ENCODE data around the gene TANGO6. TPM values are rescaled to one million over a fixed set of nuclear protein-coding genes. Genes with fewer than 3 reads are reported as not detected.

TANGO6 gene
- total RNA-seq, 2 experiments from 2014 or later = 22.7 to 22.8 TPM

DNA sequence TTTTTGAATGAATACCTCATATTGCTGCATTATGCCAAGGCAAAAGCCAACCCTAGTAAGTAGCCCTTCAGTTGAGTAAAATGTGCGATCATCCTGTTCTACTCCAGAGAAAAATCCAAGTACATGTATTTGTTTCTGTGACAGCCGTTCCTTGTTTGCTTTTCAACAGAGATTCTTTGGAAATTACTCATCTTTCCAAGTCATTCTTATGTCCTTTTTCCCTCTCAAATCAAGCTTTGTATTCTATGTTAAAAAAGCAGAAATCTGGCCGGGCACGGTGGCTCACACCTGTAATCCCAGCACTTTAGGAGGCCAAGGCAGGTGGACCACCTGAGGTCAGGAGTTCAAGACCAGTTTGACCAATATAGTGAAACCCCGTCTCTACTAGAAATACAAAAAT is 149.2 kb downstream of the TANGO6 start:
- POLR2A ChIA-PET = no interaction called here
- BruUV-seq (replicated peaks) = no TSS peak
- Histone ChIP-seq H3K79me2 (ENCODE audit: insufficient read depth, low read depth, low read length) (no peaks in the 10 kb centered on the region), H4K20me1 (ENCODE audit: insufficient read depth, low read length) (no peaks in the 10 kb centered on the region), H3K9me2 (ENCODE audit: insufficient read depth, low read length) (no peaks in the 10 kb centered on the region), H3K9me3 (ENCODE audit: low read length) (no peaks in the 10 kb centered on the region), H3K4me2 (ENCODE audit: low read length) (no peak overlapping the region), H2AFZ (ENCODE audit: low read length) (no peak overlapping the region), H3K36me3 (ENCODE audit: insufficient read depth, low read length) (no peaks in the 10 kb centered on the region), H3K27ac (ENCODE audit: low read depth, low read length, poor library complexity, severe bottlenecking) (no peak overlapping the region), H3K4me1 (ENCODE audit: insufficient read depth, low read length, poor library complexity, severe bottlenecking) (no peaks in the 10 kb centered on the region), H3K4me3 (ENCODE audit: low read depth, low read length, poor library complexity, severe bottlenecking) (no peak overlapping the region)
- intact Hi-C loops (cut with micrococcal nuclease; ENCODE audit: unreplicated experiment) = no loop called here
- DNase-seq (ENCODE audit: low spot score) = no peak
- no peak for TF ChIP-seq CTCF (conservative IDR thresholded peaks at IDR 0.05; ENCODE audit: low read length)
- no peak for TF ChIP-seq EZH2phosphoT487 (IDR thresholded peaks at IDR 0.05; ENCODE audit: borderline replicate concordance, low read depth, low read length)
- CTCF ChIA-PET (ENCODE audit: unreplicated experiment) = no interaction called here

DNA sequence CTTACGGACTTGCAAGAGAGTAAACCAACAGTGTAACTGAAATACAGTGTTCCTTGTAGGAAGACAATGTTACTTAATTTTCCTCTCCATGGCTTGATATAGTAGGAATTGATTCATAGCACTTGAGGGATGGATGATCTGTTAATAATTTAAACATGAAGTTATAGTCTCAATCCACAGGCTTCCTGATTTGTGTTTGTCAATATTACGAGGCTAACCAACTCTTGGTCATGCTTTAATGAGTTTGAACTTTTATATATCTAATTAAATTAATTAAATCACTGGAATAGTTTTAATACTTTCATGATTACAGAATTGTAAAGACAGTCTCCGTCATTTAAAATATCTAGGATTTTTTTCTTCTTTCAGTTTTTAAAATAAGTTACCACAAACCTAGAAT is 150.1 kb downstream of the TANGO6 start:
- no peak overlapping the region for H2AFZ ChIP-seq (ENCODE audit: low read length)
- ChIA-PET POLR2A (no interaction called here), CTCF (ENCODE audit: unreplicated experiment) (no interaction called here)
- H3K9me2 ChIP-seq (ENCODE audit: insufficient read depth, low read length) = no peaks in the 10 kb centered on the region
- H3K79me2 ChIP-seq (ENCODE audit: insufficient read depth, low read depth, low read length) = no peaks in the 10 kb centered on the region
- H3K4me1 ChIP-seq (ENCODE audit: insufficient read depth, low read length, poor library complexity, severe bottlenecking) = no peaks in the 10 kb centered on the region
- H3K36me3 ChIP-seq (ENCODE audit: insufficient read depth, low read length) = no peaks in the 10 kb centered on the region
- H3K9me3 ChIP-seq (ENCODE audit: low read length) = no peaks in the 10 kb centered on the region
- intact Hi-C loops (cut with micrococcal nuclease; ENCODE audit: unreplicated experiment) = no loop called here
- no peak overlapping the region for H3K4me3 ChIP-seq (ENCODE audit: low read depth, low read length, poor library complexity, severe bottlenecking)
- TF ChIP-seq EZH2phosphoT487 (IDR thresholded peaks at IDR 0.05; ENCODE audit: borderline replicate concordance, low read depth, low read length) (no peak), CTCF (conservative IDR thresholded peaks at IDR 0.05; ENCODE audit: low read length) (no peak)
- H4K20me1 ChIP-seq (ENCODE audit: insufficient read depth, low read length) = no peaks in the 10 kb centered on the region
- no peak overlapping the region for H3K27ac ChIP-seq (ENCODE audit: low read depth, low read length, poor library complexity, severe bottlenecking)
- no TSS peak for BruUV-seq (replicated peaks)
- no peak for DNase-seq (ENCODE audit: low spot score)
- no peak overlapping the region for H3K4me2 ChIP-seq (ENCODE audit: low read length)

DNA sequence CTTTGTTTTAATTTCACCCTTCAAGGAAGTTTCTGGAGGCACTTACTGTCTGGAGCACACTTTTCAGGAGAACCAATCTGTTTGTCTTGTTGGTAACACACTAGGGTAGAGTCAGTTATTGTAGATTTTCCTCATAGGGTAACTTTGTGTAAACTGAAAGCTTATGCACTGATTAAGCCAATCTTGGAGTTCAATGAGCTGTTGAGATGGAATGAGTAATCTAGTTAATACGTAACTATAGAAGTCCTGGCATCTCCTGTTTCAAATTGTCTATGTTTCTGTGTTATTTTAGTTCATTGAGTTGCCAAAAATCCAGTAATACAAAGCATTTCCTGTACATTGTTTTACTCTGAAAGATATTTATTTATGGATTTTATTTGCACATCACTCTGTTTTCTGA is 150.6 kb downstream of the TANGO6 start:
- no peak for TF ChIP-seq CTCF (conservative IDR thresholded peaks at IDR 0.05; ENCODE audit: low read length)
- H3K36me3 ChIP-seq (ENCODE audit: insufficient read depth, low read length) = no peaks in the 10 kb centered on the region
- CTCF ChIA-PET (ENCODE audit: unreplicated experiment) = no interaction called here
- no peak overlapping the region for H3K4me3 ChIP-seq (ENCODE audit: low read depth, low read length, poor library complexity, severe bottlenecking)
- no peaks in the 10 kb centered on the region for H3K4me1 ChIP-seq (ENCODE audit: insufficient read depth, low read length, poor library complexity, severe bottlenecking)
- no TSS peak for BruUV-seq (replicated peaks)
- intact Hi-C loops (cut with micrococcal nuclease; ENCODE audit: unreplicated experiment) = no loop called here
- H3K9me3 ChIP-seq (ENCODE audit: low read length) = no peaks in the 10 kb centered on the region
- no peaks in the 10 kb centered on the region for H3K79me2 ChIP-seq (ENCODE audit: insufficient read depth, low read depth, low read length)
- H4K20me1 ChIP-seq (ENCODE audit: insufficient read depth, low read length) = no peaks in the 10 kb centered on the region
- H3K27ac ChIP-seq (ENCODE audit: low read depth, low read length, poor library complexity, severe bottlenecking) = no peak overlapping the region
- POLR2A ChIA-PET = no interaction called here
- DNase-seq (ENCODE audit: low spot score) = no peak
- H3K9me2 ChIP-seq (ENCODE audit: insufficient read depth, low read length) = no peaks in the 10 kb centered on the region
- no peak overlapping the region for H3K4me2 ChIP-seq (ENCODE audit: low read length)
- H2AFZ ChIP-seq (ENCODE audit: low read length) = no peak overlapping the region
